IMR-90 (cell line): Measurements from ENCODE around the gene OPHN1. TPM values are rescaled to one million over a fixed set of nuclear protein-coding genes. Genes with fewer than 3 reads are reported as not detected.

Experiments
- ATAC-seq: fragments of 200-7000 bp; cut with Tn5 transposase; 2 replicates; pipeline ENCODE4 v1.9.1; 2020; ENCODE audit warnings: low read depth, mild to moderate bottlenecking, moderate library complexity
- BruUV-seq: library from RNA; stranded (reverse); fragments of 400-500 nt; replicated peaks from 2 replicates; lab custom pipeline; 2021; lab: Mats Ljungman, UMichigan
- CTCF ChIA-PET: fragments of 300-600 bp; formaldehyde crosslinking; extraction: SDS; loops from one replicate; lab custom pipeline; 2021; ENCODE audit warnings: antibody characterized with exemption; lab: Yijun Ruan, JAX
- POLR2A ChIA-PET: fragments of 300-600 bp; sonication (Branson Sonifier 250); formaldehyde crosslinking; loops from one replicate; lab custom pipeline; 2022; ENCODE audit warnings: antibody characterized with exemption; ENCODE audit not compliant: unreplicated experiment; lab: Charles Lee
- DNase-seq: peaks from one replicate; pipeline ENCODE4 v3.0.0; 2013
- H2AFZ ChIP-seq: replicated peaks from 2 replicates; pipeline ENCODE3; 2013; ENCODE audit warnings: low read length, mild to moderate bottlenecking; ENCODE audit not compliant: poor library complexity
- H2AK5ac ChIP-seq: 2 replicates; pipeline ENCODE4 v1.6.1; 2013; ENCODE audit warnings: low read depth, low read length, inconsistent platforms
- H2AK9ac ChIP-seq: replicated peaks from 2 replicates; pipeline ENCODE3; 2013; ENCODE audit warnings: mild to moderate bottlenecking, low read depth, low read length, moderate library complexity; ENCODE audit not compliant: poor library complexity
- H2BK120ac ChIP-seq: 2 replicates; pipeline ENCODE4 v1.6.1; 2013; ENCODE audit warnings: low read depth, low read length, inconsistent platforms
- H2BK15ac ChIP-seq: 3 replicates; pipeline ENCODE4 v1.6.1; 2013; ENCODE audit warnings: low read depth, low read length, inconsistent platforms
- H2BK20ac ChIP-seq: 2 replicates; pipeline ENCODE4 v1.6.1; 2013; ENCODE audit warnings: low read depth, mild to moderate bottlenecking, inconsistent platforms, low read length, moderate library complexity
- H2BK5ac ChIP-seq: 2 replicates; pipeline ENCODE4 v1.6.1; 2013; ENCODE audit warnings: mild to moderate bottlenecking, low read depth, low read length, inconsistent platforms; ENCODE audit not compliant: poor library complexity, severe bottlenecking
- H3K14ac ChIP-seq: replicated peaks from 2 replicates; pipeline ENCODE4 v1.6.1; 2013; ENCODE audit warnings: low read depth, low read length, inconsistent platforms
- H3K18ac ChIP-seq: 2 replicates; pipeline ENCODE4 v1.6.1; 2013; ENCODE audit warnings: low read depth, low read length, control low read depth
- H3K23ac ChIP-seq: 2 replicates; pipeline ENCODE4 v1.6.1; 2013; ENCODE audit warnings: low read depth, low read length, inconsistent platforms
- H3K27ac ChIP-seq: 2 replicates; pipeline ENCODE4 v1.5.1; 2013; ENCODE audit warnings: mild to moderate bottlenecking, control low read depth, low read length; ENCODE audit not compliant: insufficient read depth
- H3K27me3 ChIP-seq: 2 replicates; pipeline ENCODE4 v1.6.1; 2013; ENCODE audit warnings: low read length; ENCODE audit not compliant: control insufficient read depth, insufficient read depth
- H3K36me3 ChIP-seq: 2 replicates; pipeline ENCODE4 v1.6.1; 2013; ENCODE audit warnings: low read length, mixed read lengths; ENCODE audit not compliant: control insufficient read depth, insufficient read depth
- H3K4ac ChIP-seq: 2 replicates; pipeline ENCODE4 v1.6.1; 2013; ENCODE audit warnings: low read depth, low read length, inconsistent platforms
- H3K4me1 ChIP-seq: 2 replicates; pipeline ENCODE4 v1.6.1; 2013; ENCODE audit warnings: low read length, mixed read lengths; ENCODE audit not compliant: control insufficient read depth, insufficient read depth
- H3K4me2 ChIP-seq: 2 replicates; pipeline ENCODE4 v1.6.1; 2013; ENCODE audit warnings: low read depth, mild to moderate bottlenecking, control low read depth, low read length, moderate library complexity
- H3K4me3 ChIP-seq: 2 replicates; pipeline ENCODE4 v1.5.1; 2013; ENCODE audit warnings: low read depth, mild to moderate bottlenecking, control low read depth, low read length, moderate library complexity; ENCODE audit not compliant: insufficient read depth
- H3K56ac ChIP-seq: 2 replicates; pipeline ENCODE4 v1.6.1; 2013; ENCODE audit warnings: low read length, inconsistent platforms; ENCODE audit not compliant: insufficient read depth; ENCODE audit errors: extremely low read depth
- H3K79me1 ChIP-seq, 2 experiments: 2 replicates each; pipeline ENCODE4 v1.6.1; 2013; ENCODE audit warnings: low read length in 2 of 2, inconsistent platforms in 1 of 2, low read depth in 1 of 2
- H3K9ac ChIP-seq: 2 replicates; pipeline ENCODE4 v1.6.1; 2013; ENCODE audit warnings: low read depth, low read length, control low read depth
- H3K9me1 ChIP-seq: 2 replicates; pipeline ENCODE4 v1.6.1; 2013; ENCODE audit warnings: low read length, inconsistent platforms; ENCODE audit not compliant: insufficient read depth
- H3K9me3 ChIP-seq: 2 replicates; pipeline ENCODE4 v1.6.1; 2013; ENCODE audit warnings: low read length; ENCODE audit not compliant: control insufficient read depth, insufficient read depth
- H4K20me1 ChIP-seq: 2 replicates; pipeline ENCODE4 v1.6.1; 2013; ENCODE audit warnings: low read length, inconsistent platforms; ENCODE audit not compliant: insufficient read depth
- H4K5ac ChIP-seq: 2 replicates; pipeline ENCODE4 v1.6.1; 2013; ENCODE audit warnings: mild to moderate bottlenecking, low read depth, low read length, control low read depth
- H4K8ac ChIP-seq, 2 experiments: 2 replicates each; pipeline ENCODE4 v1.6.1; 2013; ENCODE audit warnings: low read depth in 2 of 2, low read length in 2 of 2, control low read depth in 1 of 2, inconsistent platforms in 1 of 2
- H4K91ac ChIP-seq: 2 replicates; pipeline ENCODE4 v1.6.1; 2013; ENCODE audit warnings: low read depth, low read length, inconsistent platforms; ENCODE audit not compliant: insufficient read depth
- BHLHE40 ChIP-seq: fragments of 150-350 bp; IDR thresholded peaks from 2 replicates; pipeline ENCODE4 v1.6.1; 2016; ENCODE audit warnings: mild to moderate bottlenecking, low read depth, low read length
- CEBPB ChIP-seq: IDR thresholded peaks from 2 replicates; pipeline ENCODE4 v1.6.1; 2012; ENCODE audit warnings: low read depth, low read length, improper control_type of control experiment
- CHD1 ChIP-seq: IDR thresholded peaks from 2 replicates; pipeline ENCODE4 v1.6.1; 2012; ENCODE audit warnings: low read depth, low read length, improper control_type of control experiment
- ELK1 ChIP-seq: fragments of 150-350 bp; IDR thresholded peaks from 2 replicates; pipeline ENCODE4 v1.6.1; 2016; ENCODE audit warnings: low read depth, mild to moderate bottlenecking, low read length, moderate library complexity, borderline replicate concordance
- FOS ChIP-seq: fragments of 150-350 bp; IDR thresholded peaks from 2 replicates; pipeline ENCODE4 v1.6.1; 2016; ENCODE audit warnings: low read depth, low read length
- MAFK ChIP-seq: IDR thresholded peaks from 2 replicates; pipeline ENCODE4 v1.6.1; 2012; ENCODE audit warnings: low read depth, low read length, improper control_type of control experiment
- MAZ ChIP-seq: IDR thresholded peaks from 2 replicates; pipeline ENCODE4 v1.6.1; 2012; ENCODE audit warnings: low read depth, mild to moderate bottlenecking, low read length, improper control_type of control experiment, moderate library complexity, borderline replicate concordance
- MXI1 ChIP-seq: IDR thresholded peaks from 2 replicates; pipeline ENCODE4 v1.6.1; 2012; ENCODE audit warnings: low read depth, mild to moderate bottlenecking, low read length, moderate library complexity, borderline replicate concordance
- NFE2L2 ChIP-seq: fragments of 150-350 bp; IDR thresholded peaks from 2 replicates; pipeline ENCODE4 v1.6.1; 2016; ENCODE audit warnings: low read depth, mild to moderate bottlenecking, low read length
- POLR2A ChIP-seq: IDR thresholded peaks from 2 replicates; pipeline ENCODE4 v1.6.1; 2012; ENCODE audit warnings: mild to moderate bottlenecking, low read depth, low read length
- RAD21 ChIP-seq: IDR thresholded peaks from 2 replicates; pipeline ENCODE4 v1.6.1; 2012; ENCODE audit warnings: low read length, improper control_type of control experiment
- RCOR1 ChIP-seq: IDR thresholded peaks from 2 replicates; pipeline ENCODE4 v1.6.1; 2012; ENCODE audit warnings: mild to moderate bottlenecking, low read length, improper control_type of control experiment; ENCODE audit not compliant: insufficient replicate concordance
- RFX5 ChIP-seq: IDR thresholded peaks from 2 replicates; pipeline ENCODE4 v1.8.0; 2012; ENCODE audit warnings: low read depth, mild to moderate bottlenecking, low read length, moderate library complexity
- SMC3 ChIP-seq: fragments of 150-350 bp; IDR thresholded peaks from 2 replicates; pipeline ENCODE4 v1.6.1; 2016; ENCODE audit warnings: low read depth, mild to moderate bottlenecking, antibody characterized with exemption, low read length, moderate library complexity
- USF2 ChIP-seq: fragments of 150-350 bp; IDR thresholded peaks from 2 replicates; pipeline ENCODE4 v1.6.1; 2017; ENCODE audit warnings: mild to moderate bottlenecking, antibody characterized with exemption, low read length, low read depth
- WGBS, 2 experiments: methylation state at CpG; one replicate each; pipeline versions ENCODE4 v1.1.5 to v1.1.7; 2013; ENCODE audit warnings: missing lambda C conversion rate in 2 of 2; ENCODE audit not compliant: insufficient read length in 1 of 2; ENCODE audit errors: extremely low coverage in 2 of 2; 5-methylcytosine and 5-hydroxymethylcytosine counted together
- dilution Hi-C: fragments of 300-500 bp; cut with HindIII; formaldehyde crosslinking; loops from one replicate; pipeline ENCODE4 v1.14.3; 2018; ENCODE audit warnings: low sequenced_read_pairs; ENCODE audit not compliant: unreplicated experiment
- in situ Hi-C: fragments of 300-500 bp; cut with MboI; formaldehyde crosslinking; loops from 3 replicates; pipeline ENCODE4 v1.14.3; 2019; ENCODE audit warnings: low sequenced_read_pairs, inconsistent platforms, mixed read lengths
- intact Hi-C: fragments of 100-400 bp; cut with micrococcal nuclease; formaldehyde crosslinking; loops from 2 replicates; pipeline ENCODE4 v1.10.0; 2022
- polyA plus RNA-seq, 3 experiments: library from polyadenylated mRNA; depleted of rRNA; stranded (reverse); fragments of >200 nt; gene quantifications; 2 replicates each; pipeline ENCODE4 v1.2.3, GENCODE V29; 2012; ENCODE audit warnings: low replicate concordance in 1 of 3
- total RNA-seq: library from RNA; depleted of rRNA; stranded (reverse); fragments of >200 nt; gene quantifications from 2 replicates; pipeline ENCODE4 v1.2.3, GENCODE V29; 2012
- TF ChIP-seq, protein P1 (sequence below): conservative IDR thresholded peaks from 2 replicates; pipeline ENCODE4 v1.5.1; 2012; ENCODE audit warnings: mild to moderate bottlenecking, low read depth, low read length, improper control_type of control experiment

The OPHN1 gene
- total and polyA plus RNA-seq, 2 of the 4 experiments (the other 2 are of a cell fraction) = 4.0 to 13.1 TPM

DNA sequence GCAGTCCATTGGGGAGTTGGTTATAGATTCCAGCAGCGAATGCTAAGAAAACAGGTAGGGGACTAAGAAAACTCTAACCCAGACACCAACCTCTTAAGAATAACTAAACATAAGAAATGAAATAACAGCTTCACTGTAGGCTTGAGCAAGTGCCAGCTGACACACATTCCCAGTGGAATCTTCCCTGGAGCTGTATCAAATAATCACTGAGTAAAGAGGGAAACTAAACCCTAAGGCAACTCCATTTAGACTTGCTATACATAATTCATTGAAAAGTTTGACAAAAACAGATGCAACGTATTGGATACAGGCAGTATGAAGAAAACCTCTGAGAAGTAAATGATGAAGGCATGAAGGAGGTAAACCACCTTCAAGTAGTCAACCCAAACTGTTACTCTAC, 293.5 kb downstream of the OPHN1 start:
- no peak overlapping the region for H3K14ac ChIP-seq
- no peak overlapping the region for H3K4ac ChIP-seq
- in situ Hi-C loops (no loop called here), dilution Hi-C loops (no loop called here), intact Hi-C loops (no loop called here)
- no peak overlapping the region for H4K91ac ChIP-seq
- H3K4me1 ChIP-seq = no peaks in the 10 kb centered on the region
- no peak overlapping the region for H2BK5ac ChIP-seq
- H3K23ac ChIP-seq = no peak overlapping the region
- H2BK15ac ChIP-seq = no peak overlapping the region
- no peak overlapping the region for H3K56ac ChIP-seq
- CTCF ChIA-PET = no interaction called here
- no peak overlapping the region for H3K27ac ChIP-seq
- H2AK5ac ChIP-seq = no peak overlapping the region
- no peaks in the 10 kb centered on the region for H4K20me1 ChIP-seq
- BruUV-seq = no TSS peak
- H2AFZ ChIP-seq = no peak overlapping the region
- H4K8ac ChIP-seq = no peak overlapping the region
- no peak overlapping the region for H3K4me2 ChIP-seq
- H2AK9ac ChIP-seq = no peak overlapping the region
- H2BK20ac ChIP-seq = no peak overlapping the region
- no peak overlapping the region for H3K18ac ChIP-seq
- TF ChIP-seq RFX5 (no peak), MAFK (no peak), CEBPB (no peak), USF2 (no peak), NFE2L2 (no peak), CHD1 (no peak), RCOR1 (no peak), RAD21 (no peak), FOS (no peak), POLR2A (no peak), MAZ (no peak), SMC3 (no peak), ELK1 (no peak), BHLHE40 (no peak), MXI1 (no peak)
- TF ChIP-seq, protein P1, sequence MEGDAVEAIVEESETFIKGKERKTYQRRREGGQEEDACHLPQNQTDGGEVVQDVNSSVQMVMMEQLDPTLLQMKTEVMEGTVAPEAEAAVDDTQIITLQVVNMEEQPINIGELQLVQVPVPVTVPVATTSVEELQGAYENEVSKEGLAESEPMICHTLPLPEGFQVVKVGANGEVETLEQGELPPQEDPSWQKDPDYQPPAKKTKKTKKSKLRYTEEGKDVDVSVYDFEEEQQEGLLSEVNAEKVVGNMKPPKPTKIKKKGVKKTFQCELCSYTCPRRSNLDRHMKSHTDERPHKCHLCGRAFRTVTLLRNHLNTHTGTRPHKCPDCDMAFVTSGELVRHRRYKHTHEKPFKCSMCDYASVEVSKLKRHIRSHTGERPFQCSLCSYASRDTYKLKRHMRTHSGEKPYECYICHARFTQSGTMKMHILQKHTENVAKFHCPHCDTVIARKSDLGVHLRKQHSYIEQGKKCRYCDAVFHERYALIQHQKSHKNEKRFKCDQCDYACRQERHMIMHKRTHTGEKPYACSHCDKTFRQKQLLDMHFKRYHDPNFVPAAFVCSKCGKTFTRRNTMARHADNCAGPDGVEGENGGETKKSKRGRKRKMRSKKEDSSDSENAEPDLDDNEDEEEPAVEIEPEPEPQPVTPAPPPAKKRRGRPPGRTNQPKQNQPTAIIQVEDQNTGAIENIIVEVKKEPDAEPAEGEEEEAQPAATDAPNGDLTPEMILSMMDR = no peak
- H3K27me3 ChIP-seq = peaks cover 3% of the 10 kb centered on the region; the same call in 1 of the 2 replicates
- no peak overlapping the region for H4K5ac ChIP-seq
- H3K79me1 ChIP-seq = no peaks in the 10 kb centered on the region
- no peaks in the 10 kb centered on the region for H3K36me3 ChIP-seq
- no peaks in the 10 kb centered on the region for H3K9me1 ChIP-seq
- WGBS, 2 experiments = no CpG with 5 or more reads among the region's 2 CpGs
- DNase-seq (peak; percentile 35), ATAC-seq (peak; percentile 32)
- H2BK120ac ChIP-seq = no peak overlapping the region
- no peak overlapping the region for H3K9ac ChIP-seq
- peaks cover 1% of the 10 kb centered on the region; the same call in 1 of the 2 replicates for H3K9me3 ChIP-seq
- H3K4me3 ChIP-seq = no peak overlapping the region
- POLR2A ChIA-PET = no interaction called here
